Activated naive CD4-positive, alpha-beta T cell treated with anti-CD3 and anti-CD28 coated beads, Interleukin-2, amount 50 U/mL, for 72 hours (primary cell): ENCODE measurements around the gene SLC22A15. TPM values are rescaled to one million over a fixed set of nuclear protein-coding genes. Genes with fewer than 3 reads are reported as not detected.
"Not testable (repeated sequence)": the region's sequence is repeated elsewhere in the genome, so short reads cannot be mapped to it uniquely, and the experiment has no call there.

Source experiments
- ATAC-seq, 2 donors: fragments of 150-1000 bp; cut with Tn5 transposase; 2 replicates each; pipeline ENCODE4 v1.10.0; 2021; ENCODE audit warnings: mild to moderate bottlenecking in 2 of 2, moderate library complexity in 2 of 2
- DNase-seq, 2 donors: peaks; one replicate each; pipeline ENCODE4 v3.0.0; 2021 to 2022; ENCODE audit warnings: low spot score in 2 of 2
- H3K27ac Mint-ChIP-seq, 2 donors: one replicate each; pipeline ENCODE4 v1.8.0; 2022; ENCODE audit warnings: mild to moderate bottlenecking in 2 of 2, mixed read lengths in 2 of 2
- H3K36me3 Mint-ChIP-seq, 2 donors: one replicate each; pipeline ENCODE4 v1.8.0; 2022; ENCODE audit warnings: mixed read lengths in 2 of 2
- H3K9me3 Mint-ChIP-seq, 2 donors: one replicate each; pipeline ENCODE4 v1.8.0; 2022; ENCODE audit warnings: mixed read lengths in 2 of 2
- total RNA-seq, 2 donors: library from RNA; stranded (reverse); gene quantifications; one replicate each; pipeline ENCODE4 v1.2.3, GENCODE V29; 2022

SLC22A15 gene
- total RNA-seq, 2 donors from 2014 or later, result 0.16 to 0.25 TPM

DNA sequence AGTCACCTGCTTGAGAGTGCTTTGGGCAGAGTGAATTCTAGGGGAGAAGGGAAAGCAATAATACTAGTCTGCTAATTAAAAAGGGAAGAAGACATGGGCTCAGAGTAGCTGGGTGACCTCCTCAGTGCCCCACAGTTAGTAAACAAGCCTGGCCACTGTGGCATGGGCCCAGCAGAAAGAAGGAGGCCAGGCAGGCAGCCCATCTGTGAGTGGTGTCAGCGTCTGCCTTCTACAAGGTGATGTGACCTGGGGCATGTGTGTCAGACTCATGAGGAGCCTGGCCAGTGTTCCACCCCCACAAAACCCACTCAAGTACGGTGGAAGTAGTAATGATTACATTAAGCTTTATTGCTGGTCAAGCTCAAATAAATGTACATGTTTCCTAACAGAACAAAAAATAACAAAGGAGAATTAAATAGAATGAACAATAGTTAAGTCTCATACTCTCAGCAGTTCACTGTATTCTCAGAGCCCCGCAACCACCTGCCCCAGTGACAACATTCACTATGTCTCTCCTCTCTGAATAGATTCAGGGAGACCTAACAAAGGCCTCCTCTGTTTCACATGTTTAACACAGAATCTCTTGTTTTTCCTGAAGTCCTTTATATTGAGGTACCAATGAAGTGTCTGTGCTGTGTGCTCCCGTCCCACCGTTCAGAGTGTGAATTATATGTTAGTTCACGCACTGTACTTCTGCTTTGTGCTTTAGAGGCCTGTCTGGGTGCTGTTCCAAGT is 32.5 kb downstream of the SLC22A15 start:
- DNase-seq, result no peak
- no peak overlapping the region for H3K27ac Mint-ChIP-seq
- peaks cover 0 to 7% of the 10 kb centered on the region in 2 donors for H3K36me3 Mint-ChIP-seq
- no peak for ATAC-seq
- peaks cover 0 to 4% of the 10 kb centered on the region in 2 donors for H3K9me3 Mint-ChIP-seq

DNA sequence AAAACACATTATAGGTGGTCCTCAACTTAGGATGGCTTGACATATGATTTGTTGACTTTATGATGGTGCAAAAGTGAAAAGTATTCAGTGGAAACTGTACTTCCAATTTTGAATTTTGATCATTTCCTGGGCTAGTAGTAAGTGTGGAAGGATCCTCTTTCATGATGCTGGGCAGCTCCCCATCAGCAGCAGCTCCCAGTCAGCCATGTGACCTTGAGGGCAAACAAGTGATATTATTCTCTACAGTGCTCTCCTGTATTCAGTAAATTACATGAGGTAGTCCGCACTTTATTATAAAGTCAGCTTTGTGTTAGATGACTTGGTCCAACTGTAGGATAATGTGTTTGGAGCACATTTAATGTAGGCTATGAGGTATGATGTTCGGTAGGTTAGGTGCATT is 36.4 kb downstream of the SLC22A15 start:
- H3K9me3 Mint-ChIP-seq, result no peaks in the 10 kb centered on the region
- H3K27ac Mint-ChIP-seq, result no peak overlapping the region
- ATAC-seq (no peak), DNase-seq (no peak)
- no peaks in the 10 kb centered on the region for H3K36me3 Mint-ChIP-seq

DNA sequence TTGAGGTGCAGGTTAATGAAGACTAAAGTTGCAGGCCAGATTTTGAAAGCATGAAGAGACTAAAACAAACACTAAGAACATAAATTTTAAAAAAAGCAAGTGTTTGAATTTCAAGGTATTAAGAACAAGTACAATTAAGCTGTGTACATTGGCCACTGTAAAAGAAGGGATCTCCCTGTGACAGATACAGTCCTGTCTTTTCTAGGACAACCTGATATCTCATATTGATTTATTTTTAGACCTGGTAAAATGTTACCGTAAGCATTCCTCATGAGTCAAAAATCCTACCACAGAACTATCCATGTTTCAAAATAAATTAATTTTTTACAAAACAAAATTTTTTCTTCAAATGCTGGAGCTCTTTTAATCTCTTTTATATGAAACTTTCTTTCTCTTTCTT is 39.4 kb downstream of the SLC22A15 start:
- Mint-ChIP-seq H3K27ac (no peak overlapping the region), H3K9me3 (no peaks in the 10 kb centered on the region), H3K36me3 (no peaks in the 10 kb centered on the region)
- DNase-seq, result no peak
- no peak for ATAC-seq

DNA sequence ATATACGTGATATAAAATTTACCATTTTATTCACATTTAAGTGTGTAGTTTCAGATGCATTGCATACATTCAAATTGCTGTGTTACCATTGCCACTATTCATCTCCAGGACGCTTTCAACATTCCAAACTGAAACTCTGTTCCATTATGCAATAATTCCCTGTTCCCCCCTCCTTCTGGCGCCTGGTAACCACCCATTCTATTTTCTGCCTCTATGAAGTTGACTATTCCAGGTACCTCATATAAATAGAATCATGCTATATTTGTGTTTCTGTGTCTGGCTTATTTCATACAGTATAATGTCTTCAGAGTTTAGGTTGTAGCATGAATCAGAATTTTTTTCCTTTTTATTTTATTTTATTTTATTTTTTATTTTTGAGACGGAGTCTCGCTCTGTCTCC is 41.7 kb downstream of the SLC22A15 start:
- ATAC-seq (no peak), DNase-seq (no peak)
- H3K27ac Mint-ChIP-seq, result no peak overlapping the region
- H3K9me3 Mint-ChIP-seq, result no peaks in the 10 kb centered on the region
- no peaks in the 10 kb centered on the region for H3K36me3 Mint-ChIP-seq

DNA sequence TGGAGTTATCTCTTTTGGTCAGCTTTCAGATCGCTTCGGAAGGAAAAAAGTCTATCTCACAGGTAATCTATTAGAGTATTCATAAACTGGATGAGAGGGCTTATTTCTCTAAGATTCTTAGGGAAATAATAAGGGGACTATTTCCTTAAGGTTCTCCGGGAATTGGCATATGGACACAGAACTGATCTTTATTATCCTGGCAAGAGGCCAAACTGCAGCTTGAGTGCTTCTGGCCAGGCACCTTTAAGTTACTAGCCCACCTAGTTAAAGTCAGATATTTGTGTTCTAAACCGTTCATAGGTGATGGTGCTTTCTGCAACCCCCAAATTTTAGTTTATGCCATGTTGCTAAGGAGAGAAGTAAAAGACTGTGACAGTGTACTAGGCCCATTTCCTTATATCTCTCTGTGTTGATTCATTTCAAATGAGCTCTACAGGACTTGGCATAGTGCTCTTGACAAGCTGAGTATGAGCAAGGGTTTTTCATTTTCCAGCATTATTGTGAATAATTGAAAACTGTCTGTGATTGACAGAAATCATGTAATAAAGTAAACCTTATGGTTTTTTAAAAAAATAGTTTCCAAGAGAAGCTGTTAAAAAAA is 43.4 kb downstream of the SLC22A15 start:
- Mint-ChIP-seq H3K27ac (no peak overlapping the region), H3K36me3 (no peaks in the 10 kb centered on the region), H3K9me3 (no peaks in the 10 kb centered on the region)
- ATAC-seq (no peak), DNase-seq (no peak)

DNA sequence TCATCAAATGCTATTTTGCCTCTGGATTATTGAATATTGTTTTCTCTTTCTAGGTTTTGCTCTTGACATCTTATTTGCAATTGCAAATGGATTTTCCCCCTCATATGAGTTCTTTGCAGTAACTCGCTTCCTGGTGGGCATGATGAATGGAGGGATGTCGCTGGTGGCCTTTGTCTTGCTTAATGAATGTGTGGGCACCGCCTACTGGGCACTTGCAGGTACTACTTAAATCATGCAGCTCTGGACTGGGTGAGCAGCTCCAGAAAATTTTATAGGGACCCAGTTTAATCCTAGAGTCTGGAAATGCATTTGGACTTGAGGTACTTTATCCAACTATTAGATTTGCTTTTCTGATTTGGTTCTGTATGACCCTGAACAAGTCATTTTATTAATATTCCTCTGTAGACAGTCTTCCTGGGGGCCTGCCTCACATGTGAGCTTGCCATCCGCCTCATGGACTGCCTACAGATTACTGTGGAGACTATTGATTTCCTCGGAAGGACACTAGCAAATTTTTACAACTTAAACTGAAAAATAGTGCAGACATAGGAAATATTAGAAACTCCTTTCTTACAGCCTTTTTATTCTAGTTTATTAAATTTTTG is 44.5 kb downstream of the SLC22A15 start:
- DNase-seq (peak in 1 of 2 donors; percentile 37), ATAC-seq (peak; percentile 69 to 71)
- H3K9me3 Mint-ChIP-seq, result no peaks in the 10 kb centered on the region
- no peaks in the 10 kb centered on the region for H3K36me3 Mint-ChIP-seq
- no peak overlapping the region for H3K27ac Mint-ChIP-seq

DNA sequence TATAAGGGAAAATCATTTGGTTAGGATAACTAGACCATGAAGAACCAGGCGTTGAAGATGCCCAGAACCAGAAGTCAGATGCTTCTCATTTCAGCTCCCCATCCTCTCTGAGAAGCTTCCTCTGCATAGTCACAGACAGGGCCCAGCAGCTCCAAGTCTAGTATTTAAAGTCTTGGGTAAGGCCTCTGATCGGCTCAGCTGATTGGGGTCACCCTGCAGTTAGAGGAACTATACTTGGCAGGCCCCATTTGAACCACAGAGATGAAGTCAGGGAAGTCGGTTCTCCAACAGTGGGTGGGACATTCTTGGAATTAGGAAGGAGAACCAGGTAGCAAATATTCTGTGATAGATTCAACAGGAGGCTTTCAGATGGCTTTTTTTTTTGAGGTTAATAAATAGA is 48.3 kb downstream of the SLC22A15 start:
- no peak overlapping the region for H3K27ac Mint-ChIP-seq
- no peak for ATAC-seq
- no peaks in the 10 kb centered on the region for H3K9me3 Mint-ChIP-seq
- no peak for DNase-seq
- H3K36me3 Mint-ChIP-seq, result no peaks in the 10 kb centered on the region

DNA sequence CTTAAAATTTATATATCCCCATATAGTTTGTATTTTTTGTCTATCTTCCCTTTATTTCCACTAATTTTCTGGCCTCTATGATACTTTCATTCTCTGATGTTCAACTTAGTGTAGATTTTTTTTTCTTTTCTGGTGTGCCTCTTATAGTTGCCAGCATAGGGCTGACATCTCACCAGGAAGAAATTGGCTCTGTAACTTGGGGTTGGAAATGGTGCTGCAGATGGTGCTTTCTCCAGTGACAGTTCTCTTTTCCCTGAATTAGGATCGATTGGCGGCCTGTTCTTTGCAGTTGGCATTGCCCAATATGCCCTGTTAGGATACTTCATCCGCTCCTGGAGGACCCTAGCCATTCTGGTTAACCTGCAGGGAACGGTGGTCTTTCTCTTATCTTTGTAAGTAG is 50.3 kb downstream of the SLC22A15 start:
- Mint-ChIP-seq H3K36me3 (no peaks in the 10 kb centered on the region), H3K9me3 (no peaks in the 10 kb centered on the region), H3K27ac (no peak overlapping the region)
- ATAC-seq (no peak), DNase-seq (no peak)

DNA sequence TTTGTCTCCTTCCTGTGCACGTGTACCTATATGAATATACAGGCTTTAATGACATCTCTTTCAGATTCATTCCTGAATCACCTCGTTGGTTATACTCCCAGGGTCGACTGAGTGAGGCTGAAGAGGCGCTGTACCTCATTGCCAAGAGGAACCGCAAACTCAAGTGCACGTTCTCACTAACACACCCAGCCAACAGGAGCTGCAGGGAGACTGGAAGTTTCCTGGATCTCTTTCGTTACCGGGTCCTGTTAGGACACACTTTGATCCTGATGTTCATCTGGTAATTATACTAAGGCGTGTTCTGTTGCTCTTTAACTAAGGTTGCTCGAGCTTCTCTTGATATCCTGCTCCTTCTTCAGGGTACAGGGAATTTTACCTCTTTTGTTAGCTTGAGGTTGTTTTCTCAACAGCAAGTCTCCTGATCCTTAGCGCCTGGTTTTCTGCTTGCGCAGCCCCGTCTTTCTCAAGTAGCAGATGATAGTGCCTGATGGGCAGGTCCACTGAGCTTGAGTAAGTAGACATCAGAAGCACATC is 55.1 kb downstream of the SLC22A15 start:
- Mint-ChIP-seq H3K27ac (no peak overlapping the region), H3K9me3 (no peaks in the 10 kb centered on the region), H3K36me3 (no peaks in the 10 kb centered on the region)
- DNase-seq (no peak), ATAC-seq (no peak)

DNA sequence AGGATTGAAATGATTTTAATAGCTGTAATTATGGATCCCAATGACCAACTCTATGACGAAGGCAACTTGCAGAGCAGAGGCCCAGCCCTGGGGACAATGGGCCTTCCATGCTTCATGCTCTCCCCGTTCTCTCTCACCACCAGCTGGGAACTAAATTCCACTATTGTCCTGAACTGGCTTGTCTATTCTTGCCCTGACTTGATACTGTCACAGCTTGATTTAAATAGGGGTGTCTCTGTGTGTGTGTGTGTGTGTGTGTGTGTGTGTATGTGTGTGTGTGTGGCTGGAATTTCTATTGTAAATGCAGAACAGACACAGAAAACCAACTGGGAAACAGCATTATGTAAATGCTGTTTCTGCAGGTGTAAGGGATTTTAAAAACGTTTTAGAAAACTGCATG is 57.0 kb downstream of the SLC22A15 start:
- H3K27ac Mint-ChIP-seq, result no peak overlapping the region
- H3K9me3 Mint-ChIP-seq, result no peaks in the 10 kb centered on the region
- DNase-seq (no peak), ATAC-seq (no peak)
- no peaks in the 10 kb centered on the region for H3K36me3 Mint-ChIP-seq

DNA sequence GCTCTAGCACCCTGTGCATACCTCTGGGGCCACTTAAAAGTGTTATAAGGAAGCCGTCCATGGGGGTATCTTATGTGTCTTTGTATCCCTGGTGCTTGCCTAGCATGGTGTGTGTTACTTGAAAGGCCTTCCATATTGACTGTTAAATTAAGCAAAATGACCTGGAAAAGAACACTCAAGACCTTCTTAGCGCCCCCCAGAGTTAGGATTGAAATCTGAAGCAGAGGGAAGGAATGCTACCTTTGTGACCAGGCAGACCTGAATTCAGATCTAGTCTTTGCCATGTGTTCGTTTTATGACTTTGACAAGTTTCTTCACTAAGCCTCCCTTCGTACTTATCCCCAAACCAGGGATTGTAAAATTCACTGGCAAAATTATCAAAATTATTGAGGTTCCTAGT is 59.9 kb downstream of the SLC22A15 start:
- no peak overlapping the region for H3K27ac Mint-ChIP-seq
- no peaks in the 10 kb centered on the region for H3K36me3 Mint-ChIP-seq
- H3K9me3 Mint-ChIP-seq, result no peaks in the 10 kb centered on the region
- ATAC-seq, result no peak
- no peak for DNase-seq

DNA sequence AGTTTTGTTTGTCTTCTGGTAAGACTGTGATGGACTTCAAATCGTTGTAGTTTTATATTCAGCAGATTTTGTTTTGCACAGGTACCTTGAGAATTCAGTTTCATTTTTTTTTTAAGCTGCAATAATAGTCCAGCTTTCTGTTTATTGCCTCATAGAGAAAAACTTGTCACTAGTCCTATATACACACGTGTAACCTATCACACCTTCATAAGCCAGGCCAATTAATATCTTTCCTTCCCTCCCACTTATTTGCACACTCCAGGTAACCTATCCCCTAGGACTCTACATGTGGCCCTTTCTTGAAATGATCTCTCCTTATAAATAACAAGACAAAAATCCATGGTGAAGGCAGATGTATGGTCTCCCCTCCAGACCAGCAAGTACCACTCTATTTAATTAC is 62.4 kb downstream of the SLC22A15 start:
- no peaks in the 10 kb centered on the region for H3K9me3 Mint-ChIP-seq
- H3K27ac Mint-ChIP-seq, result no peak overlapping the region
- no peaks in the 10 kb centered on the region for H3K36me3 Mint-ChIP-seq
- ATAC-seq, result no peak
- DNase-seq, result no peak

DNA sequence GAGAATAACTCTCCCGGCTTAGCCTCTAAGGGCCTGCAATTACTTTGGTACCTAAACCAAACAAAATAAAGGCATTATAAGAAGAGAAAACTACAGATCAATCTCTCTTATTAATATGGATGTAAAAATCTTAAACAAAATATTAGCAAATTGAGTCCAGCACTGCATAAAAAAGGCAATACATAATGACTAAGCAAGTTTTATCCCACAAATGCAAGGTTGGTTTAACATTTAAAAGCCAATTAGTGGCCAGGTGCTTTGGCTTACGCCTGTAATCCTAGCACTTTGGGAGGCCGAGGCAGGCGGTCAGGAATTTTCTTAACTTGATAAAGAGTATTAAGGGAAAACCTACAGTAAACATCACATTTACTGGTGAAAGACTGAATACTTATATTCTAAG is 67.8 kb downstream of the SLC22A15 start:
- DNase-seq, result no peak
- ATAC-seq, result no peak
- Mint-ChIP-seq H3K36me3 (no peaks in the 10 kb centered on the region), H3K27ac (no peak overlapping the region), H3K9me3 (no peaks in the 10 kb centered on the region)

DNA sequence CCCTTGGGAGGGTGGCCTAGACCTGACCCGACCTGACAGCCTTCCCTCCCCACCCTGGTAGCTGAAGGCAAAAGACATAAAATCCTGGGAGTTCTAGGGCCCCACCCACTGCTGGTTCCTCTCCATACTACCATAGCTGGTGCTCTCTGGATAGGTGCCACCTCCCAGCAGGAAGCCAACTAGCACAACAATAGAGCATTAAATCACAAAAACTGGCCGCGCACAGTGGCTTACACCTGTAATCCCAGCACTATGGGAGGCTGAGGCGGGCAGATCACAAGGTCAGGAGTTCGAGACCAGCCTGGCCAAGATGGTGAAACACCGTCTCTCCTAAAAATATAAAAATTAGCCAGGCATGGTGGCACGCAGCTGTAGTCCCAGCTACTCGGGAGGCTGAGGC is 70.6 kb downstream of the SLC22A15 start:
- H3K36me3 Mint-ChIP-seq, H3K9me3 Mint-ChIP-seq, DNase-seq, H3K27ac Mint-ChIP-seq, ATAC-seq: not testable (repeated sequence)

DNA sequence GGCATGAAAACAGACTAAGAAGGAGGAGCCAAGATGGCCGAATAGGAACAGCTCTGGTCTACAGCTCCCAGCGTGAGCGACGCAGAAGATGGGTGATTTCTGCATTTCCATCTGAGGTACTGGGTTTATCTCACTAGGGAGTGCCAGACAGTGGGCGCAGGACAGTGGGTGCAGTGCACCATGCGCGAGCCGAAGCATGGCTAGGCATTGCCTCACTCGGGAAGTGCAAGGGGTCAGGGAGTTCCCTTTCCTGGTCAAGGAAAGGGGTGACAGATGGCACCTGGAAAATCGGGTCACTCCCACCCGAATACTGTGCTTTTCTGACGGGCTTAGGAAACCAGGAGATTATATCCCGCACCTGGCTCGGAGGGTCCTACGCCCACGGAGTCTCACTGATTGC is 75.6 kb downstream of the SLC22A15 start:
- not testable (repeated sequence) for H3K27ac Mint-ChIP-seq, H3K9me3 Mint-ChIP-seq, H3K36me3 Mint-ChIP-seq, DNase-seq, ATAC-seq

DNA sequence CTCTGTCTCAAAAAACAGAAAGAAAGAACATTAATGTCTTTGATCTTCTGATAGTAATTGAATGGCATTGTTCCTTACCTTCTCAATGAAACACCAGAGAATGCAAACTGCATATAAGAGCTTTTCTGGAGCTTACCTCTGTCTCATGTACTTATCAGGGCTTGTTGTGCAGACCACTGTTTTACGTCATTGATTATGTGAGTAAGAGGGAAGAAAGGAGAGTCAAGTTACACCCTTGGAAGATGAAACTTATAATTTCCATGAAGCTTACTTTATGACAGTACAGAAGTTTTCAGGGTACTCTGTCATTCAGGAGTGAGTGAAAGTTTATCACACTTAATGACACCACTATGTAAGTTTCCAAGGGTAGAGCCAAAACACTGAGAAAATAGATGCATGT is 85.9 kb downstream of the SLC22A15 start:
- peaks cover 9% of the 10 kb centered on the region in 2 donors for H3K9me3 Mint-ChIP-seq
- no peak overlapping the region for H3K27ac Mint-ChIP-seq
- DNase-seq (no peak), ATAC-seq (no peak)
- no peaks in the 10 kb centered on the region for H3K36me3 Mint-ChIP-seq

DNA sequence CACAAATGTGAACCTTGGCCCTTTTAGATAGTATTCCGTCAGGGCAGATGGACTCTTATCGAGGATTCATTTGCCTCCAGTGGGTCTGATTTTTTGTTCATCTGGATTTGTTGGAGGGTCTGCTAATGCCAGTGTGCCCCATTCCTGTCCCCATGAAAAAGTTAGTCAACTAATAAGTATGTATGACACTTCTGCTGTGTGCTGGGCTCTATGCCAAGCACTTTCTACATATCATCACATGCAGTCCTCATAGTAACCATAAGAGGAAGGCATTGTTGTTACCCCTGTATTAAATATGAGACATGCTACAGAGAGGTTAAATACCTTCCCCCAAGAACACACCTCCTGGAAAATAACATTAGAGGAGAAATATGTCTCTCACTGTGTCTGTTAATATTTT is 88.3 kb downstream of the SLC22A15 start:
- Mint-ChIP-seq H3K9me3 (no peaks in the 10 kb centered on the region), H3K36me3 (no peaks in the 10 kb centered on the region), H3K27ac (no peak overlapping the region)
- ATAC-seq, result no peak
- DNase-seq, result no peak
